Trophoblast cell (in vitro differentiated cells and primary cell): Measurements from ENCODE around the gene TENM3.
"Not testable (repeated sequence)": the region's sequence is repeated elsewhere in the genome, so short reads cannot be mapped to it uniquely, and the experiment has no call there.

Experiments
- DNase-seq, 2 donors: peaks; one replicate each; pipeline ENCODE4 v3.0.0-alpha.2; 2016
- H2AFZ ChIP-seq: 2 replicates; pipeline ENCODE4 v1.6.1; 2013; ENCODE audit warnings: low read length, moderate library complexity, mild to moderate bottlenecking; ENCODE audit not compliant: insufficient read depth, poor library complexity
- H2AK5ac ChIP-seq: 2 replicates; pipeline ENCODE4 v1.6.1; 2013; ENCODE audit warnings: mild to moderate bottlenecking, low read length
- H2BK120ac ChIP-seq: 2 replicates; pipeline ENCODE4 v1.6.1; 2013; ENCODE audit warnings: low read length, mild to moderate bottlenecking, moderate library complexity; ENCODE audit not compliant: insufficient read depth, poor library complexity
- H2BK12ac ChIP-seq: 2 replicates; pipeline ENCODE4 v1.6.1; 2013; ENCODE audit warnings: mild to moderate bottlenecking, low read length, moderate library complexity
- H2BK5ac ChIP-seq: 2 replicates; pipeline ENCODE4 v1.6.1; 2013; ENCODE audit warnings: low read length, low read depth, moderate library complexity, mild to moderate bottlenecking; ENCODE audit not compliant: poor library complexity
- H3K14ac ChIP-seq: 2 replicates; pipeline ENCODE4 v1.6.1; 2013; ENCODE audit warnings: mild to moderate bottlenecking, low read length
- H3K18ac ChIP-seq: 2 replicates; pipeline ENCODE4 v1.6.1; 2013; ENCODE audit warnings: mild to moderate bottlenecking, low read length
- H3K23ac ChIP-seq: 2 replicates; pipeline ENCODE4 v1.6.1; 2013; ENCODE audit warnings: low read length
- H3K27ac ChIP-seq: 2 replicates; pipeline ENCODE4 v1.5.1; 2013; ENCODE audit warnings: low read depth, mild to moderate bottlenecking, inconsistent platforms, low read length, moderate library complexity
- H3K27me3 ChIP-seq: 2 replicates; pipeline ENCODE4 v1.6.1; 2013; ENCODE audit warnings: inconsistent platforms, mild to moderate bottlenecking, low read length, moderate library complexity; ENCODE audit not compliant: insufficient read depth
- H3K36me3 ChIP-seq, 2 experiments: 1 replicate in 1 of 2; 2 replicates in 1 of 2; pipeline ENCODE4 v1.6.1; 2013; ENCODE audit warnings: low read length in 2 of 2, mild to moderate bottlenecking in 2 of 2, moderate library complexity in 1 of 2; ENCODE audit not compliant: insufficient read depth in 2 of 2, control insufficient read depth in 1 of 2
- H3K4ac ChIP-seq: 2 replicates; pipeline ENCODE4 v1.6.1; 2013; ENCODE audit warnings: low read depth, mild to moderate bottlenecking, low read length, moderate library complexity
- H3K4me1 ChIP-seq, 2 experiments: 1 replicate in 1 of 2; 2 replicates in 1 of 2; pipeline ENCODE4 v1.6.1; 2013; ENCODE audit warnings: low read length in 2 of 2, mild to moderate bottlenecking in 2 of 2, moderate library complexity in 1 of 2; ENCODE audit not compliant: insufficient read depth in 2 of 2, control insufficient read depth in 1 of 2
- H3K4me2 ChIP-seq: 2 replicates; pipeline ENCODE4 v1.6.1; 2013; ENCODE audit warnings: inconsistent platforms, mild to moderate bottlenecking, low read length, moderate library complexity
- H3K4me3 ChIP-seq: 2 replicates; pipeline ENCODE4 v1.5.1; 2013; ENCODE audit warnings: mild to moderate bottlenecking, low read depth, low read length, inconsistent platforms
- H3K79me1 ChIP-seq: one replicate; pipeline ENCODE4 v1.6.1; 2013; ENCODE audit warnings: low read length
- H3K79me2 ChIP-seq: 2 replicates; pipeline ENCODE4 v1.6.1; 2013; ENCODE audit warnings: low read length, mild to moderate bottlenecking; ENCODE audit not compliant: control insufficient read depth, insufficient read depth, poor library complexity
- H3K9ac ChIP-seq: 2 replicates; pipeline ENCODE4 v1.6.1; 2013; ENCODE audit warnings: mild to moderate bottlenecking, low read length
- H3K9me3 ChIP-seq: 2 replicates; pipeline ENCODE4 v1.6.1; 2013; ENCODE audit warnings: low read depth, mild to moderate bottlenecking, control low read depth, inconsistent platforms, low read length; ENCODE audit not compliant: insufficient read depth
- H4K12ac ChIP-seq: 2 replicates; pipeline ENCODE4 v1.6.1; 2013; ENCODE audit warnings: low read depth, mild to moderate bottlenecking, low read length, moderate library complexity
- H4K8ac ChIP-seq: 2 replicates; pipeline ENCODE4 v1.6.1; 2013; ENCODE audit warnings: low read depth, mild to moderate bottlenecking, low read length, moderate library complexity
- H4K91ac ChIP-seq: one replicate; pipeline ENCODE4 v1.6.1; 2013; ENCODE audit warnings: low read depth, mild to moderate bottlenecking, low read length, moderate library complexity
- WGBS: extraction: QIAGEN DNeasy Blood & Tissue Kit; methylation state at CpG from one replicate; pipeline ENCODE4 v1.1.7; 2013; ENCODE audit warnings: missing lambda C conversion rate; ENCODE audit not compliant: insufficient read length, insufficient coverage; ENCODE audit errors: extremely low coverage; 5-methylcytosine and 5-hydroxymethylcytosine counted together

Gene TENM3

GRCh38 chr4:182242260-182242659 lies 942 bp upstream of the TENM3 start:
- not testable (repeated sequence) for H2AFZ ChIP-seq, H3K27me3 ChIP-seq, DNase-seq, H3K4me2 ChIP-seq, H4K12ac ChIP-seq, H3K9me3 ChIP-seq, H3K4me3 ChIP-seq, H3K23ac ChIP-seq, H3K9ac ChIP-seq, H2AK5ac ChIP-seq, H3K36me3 ChIP-seq
- WGBS = no CpG with 5 or more reads among the region's 4 CpGs
- H2BK5ac ChIP-seq = peak overlapping the region; percentile 87
- H4K8ac ChIP-seq = peak overlapping the region; percentile 50
- peaks cover 21 to 34% of the 10 kb centered on the region in 2 experiments for H3K4me1 ChIP-seq
- H3K4ac ChIP-seq = peak overlapping the region; percentile 24
- H3K79me2 ChIP-seq = peaks cover 10% of the 10 kb centered on the region
- H2BK120ac ChIP-seq = peak overlapping the region; percentile 62
- H4K91ac ChIP-seq = peak overlapping the region; percentile 93
- peak overlapping the region; percentile 29 for H2BK12ac ChIP-seq
- peak overlapping the region; percentile 94 for H3K27ac ChIP-seq
- H3K18ac ChIP-seq = peak overlapping the region; percentile 57
- peak overlapping the region; percentile 67 for H3K14ac ChIP-seq
- H3K79me1 ChIP-seq = peaks cover 50% of the 10 kb centered on the region

DNA sequence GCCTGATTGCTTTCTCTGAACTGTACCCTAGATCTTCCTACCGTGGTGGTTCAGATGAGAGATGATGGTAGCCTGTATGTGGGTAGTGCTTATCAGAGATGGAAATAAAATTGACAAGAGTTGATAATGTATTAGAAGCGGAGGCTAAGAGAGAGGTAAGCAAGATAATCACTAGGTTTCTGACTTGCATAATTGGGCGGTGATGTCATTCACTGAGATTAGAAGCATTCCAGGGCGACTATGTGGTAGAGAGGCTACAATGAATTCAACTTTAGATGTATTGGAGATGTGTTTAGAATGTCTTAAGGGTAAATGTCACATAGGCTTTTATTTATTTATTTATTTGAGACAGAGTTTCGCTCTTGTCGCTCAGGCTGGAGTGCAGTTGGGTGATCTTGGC lies 415 bp upstream of the TENM3 start:
- H2BK120ac ChIP-seq = peak overlapping the region; percentile 92
- H3K9me3 ChIP-seq = no peaks in the 10 kb centered on the region
- WGBS = no CpG with 5 or more reads among the region's 6 CpGs
- no peak overlapping the region for H4K12ac ChIP-seq
- H3K79me1 ChIP-seq = peaks cover 47% of the 10 kb centered on the region
- H2BK5ac ChIP-seq = peak overlapping the region; percentile 87
- H2AFZ ChIP-seq = no peak overlapping the region
- peaks cover 22 to 36% of the 10 kb centered on the region in 2 experiments for H3K4me1 ChIP-seq
- no peak overlapping the region for H3K4me3 ChIP-seq
- no peaks in the 10 kb centered on the region for H3K36me3 ChIP-seq
- peak overlapping the region; percentile 24 for H3K4ac ChIP-seq
- no peak overlapping the region for H2AK5ac ChIP-seq
- peak overlapping the region; percentile 94 for H3K27ac ChIP-seq
- peak overlapping the region; percentile 93 for H4K91ac ChIP-seq
- H3K79me2 ChIP-seq = peaks cover 9% of the 10 kb centered on the region
- H3K23ac ChIP-seq = no peak overlapping the region
- peak overlapping the region; percentile 51 for H4K8ac ChIP-seq
- peak overlapping the region; percentile 57 for H3K18ac ChIP-seq
- DNase-seq = peak; percentile 88 to 97
- H3K9ac ChIP-seq = no peak overlapping the region
- H3K4me2 ChIP-seq = no peak overlapping the region
- peak overlapping the region; percentile 37 for H2BK12ac ChIP-seq
- H3K27me3 ChIP-seq = no peaks in the 10 kb centered on the region
- peak overlapping the region; percentile 35 for H3K14ac ChIP-seq

- H4K91ac ChIP-seq = peak overlapping the region; percentile 4
- no peak overlapping the region for H3K4me3 ChIP-seq
- H3K23ac ChIP-seq = no peak overlapping the region
- no peaks in the 10 kb centered on the region for H3K36me3 ChIP-seq
- H2BK5ac ChIP-seq = peak overlapping the region; percentile 51
- H3K79me2 ChIP-seq = peaks cover 10% of the 10 kb centered on the region
- peaks cover 42% of the 10 kb centered on the region for H3K79me1 ChIP-seq
- peak overlapping the region; percentile 63 for H3K27ac ChIP-seq
- no peak overlapping the region for H3K18ac ChIP-seq
- peak overlapping the region; percentile 4 for H3K4ac ChIP-seq
- no peaks in the 10 kb centered on the region for H3K9me3 ChIP-seq
- H2AFZ ChIP-seq = no peak overlapping the region
- H3K27me3 ChIP-seq = no peaks in the 10 kb centered on the region
- peak overlapping the region; percentile 50 for H3K4me2 ChIP-seq
- WGBS = no CpG with 5 or more reads among the region's 2 CpGs
- peak overlapping the region; percentile 79 for H2BK120ac ChIP-seq
- H2AK5ac ChIP-seq = no peak overlapping the region
- H3K9ac ChIP-seq = no peak overlapping the region
- no peak overlapping the region for H2BK12ac ChIP-seq
- no peak overlapping the region for H4K12ac ChIP-seq
- no peak overlapping the region for H4K8ac ChIP-seq
- no peak overlapping the region for H3K14ac ChIP-seq
- peaks cover 22 to 31% of the 10 kb centered on the region in 2 experiments for H3K4me1 ChIP-seq
- DNase-seq = no peak
These were observed 1.8 kb downstream of the TENM3 start for GRCh38 chr4:182245041-182245440.

DNA sequence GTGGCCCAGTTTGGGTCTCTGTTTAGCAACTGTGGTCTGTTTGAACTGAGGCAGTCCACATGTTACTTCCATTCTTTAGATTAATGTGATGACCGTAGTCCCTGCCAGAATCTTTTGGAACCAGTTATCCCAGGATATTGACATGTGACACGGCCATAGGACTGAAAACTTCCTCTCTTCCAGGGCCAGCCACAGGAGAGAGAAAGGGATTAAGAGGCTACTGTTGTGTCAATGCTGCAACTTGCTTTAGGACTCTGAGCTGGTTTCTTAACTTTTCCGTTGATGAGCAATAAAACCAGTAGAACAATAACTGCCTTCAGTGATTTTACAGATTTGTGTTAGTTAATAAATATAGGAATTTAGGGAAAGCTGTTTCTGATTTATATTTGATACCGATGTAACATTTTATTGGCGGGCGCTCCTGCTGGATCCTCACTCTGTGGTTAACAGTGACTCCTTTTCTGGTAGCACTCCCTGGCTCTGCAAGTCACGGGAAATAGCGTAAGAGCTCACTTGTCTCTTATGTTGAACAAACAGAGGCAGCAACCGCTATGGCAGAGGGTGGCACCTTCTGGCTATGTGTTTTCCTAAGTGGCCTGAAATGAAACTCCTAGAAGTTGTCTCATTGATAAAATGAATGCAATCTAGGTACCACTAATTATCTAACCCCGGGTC lies 2.5 kb downstream of the TENM3 start:
- Histone ChIP-seq H4K12ac (no peak overlapping the region), H3K27me3 (no peaks in the 10 kb centered on the region), H2AK5ac (no peak overlapping the region), H3K9me3 (no peaks in the 10 kb centered on the region), H3K18ac (no peak overlapping the region), H3K4me1 (peaks cover 18 to 28% of the 10 kb centered on the region in 2 experiments), H3K79me2 (peaks cover 10% of the 10 kb centered on the region), H2BK120ac (peak overlapping the region; percentile 26), H3K36me3 (no peaks in the 10 kb centered on the region), H3K4me2 (peak overlapping the region; percentile 50), H4K8ac (peak overlapping the region; percentile 57), H3K14ac (no peak overlapping the region), H2AFZ (no peak overlapping the region), H4K91ac (peak overlapping the region; percentile 31), H3K79me1 (peaks cover 39% of the 10 kb centered on the region), H3K27ac (peak overlapping the region; percentile 63), H2BK12ac (peak overlapping the region; percentile 63), H2BK5ac (peak overlapping the region; percentile 51), H3K4ac (peak overlapping the region; percentile 42), H3K9ac (no peak overlapping the region), H3K23ac (no peak overlapping the region), H3K4me3 (no peak overlapping the region)
- no peak for DNase-seq
- no CpG with 5 or more reads among the region's 10 CpGs for WGBS
